Measurements from ENCODE around the gene HSBP1L1. TPM values are rescaled to one million over a fixed set of nuclear protein-coding genes. Genes with fewer than 3 reads are reported as not detected.

The HSBP1L1 gene
- total RNA-seq, 1 donor: 2.5 TPM

DNA sequence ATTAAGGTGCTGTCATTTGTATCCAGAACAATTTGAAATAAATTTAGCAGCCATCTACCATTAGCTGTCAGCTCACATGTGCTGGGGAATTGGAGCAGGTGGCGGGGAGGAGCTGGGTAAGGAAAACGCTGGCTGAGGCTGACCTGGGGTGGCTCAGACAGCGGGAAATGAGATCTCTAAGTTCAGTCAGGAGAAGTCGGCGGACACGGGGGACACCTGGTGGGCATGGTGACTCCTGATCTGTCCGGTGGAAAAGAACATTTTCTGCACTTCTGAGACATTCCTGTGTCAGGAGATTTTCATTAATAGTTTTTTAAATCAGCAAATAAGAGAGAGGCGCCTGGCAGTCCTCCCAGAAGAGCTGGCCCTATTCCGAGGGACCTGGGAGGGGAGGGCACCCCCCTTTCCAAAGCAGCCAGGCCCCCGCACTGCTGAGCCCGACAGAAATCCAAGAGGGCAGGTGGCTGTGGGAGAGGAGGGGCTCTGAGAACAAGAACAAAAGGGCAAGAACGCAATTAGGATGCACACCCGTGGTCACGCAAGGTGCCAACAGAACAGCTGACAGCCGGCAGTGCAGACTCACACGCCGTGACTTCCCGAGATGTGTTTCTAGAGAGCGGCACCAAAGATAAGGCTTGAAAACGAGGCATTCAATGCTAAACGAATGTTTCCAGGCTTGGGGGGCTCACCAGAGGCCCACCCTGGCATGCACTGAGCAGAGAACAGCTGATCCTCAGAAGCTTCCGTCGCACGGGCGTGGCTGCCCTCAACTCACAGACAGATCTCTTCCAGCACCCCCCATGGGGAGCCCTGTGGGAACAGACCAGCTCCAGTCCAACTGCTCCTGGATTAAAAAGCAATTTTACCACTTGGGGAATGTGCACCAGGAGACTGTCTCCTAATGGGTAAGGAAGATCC is 39.4 kb upstream of the HSBP1L1 start:
- TF ChIP-seq, protein P1, sequence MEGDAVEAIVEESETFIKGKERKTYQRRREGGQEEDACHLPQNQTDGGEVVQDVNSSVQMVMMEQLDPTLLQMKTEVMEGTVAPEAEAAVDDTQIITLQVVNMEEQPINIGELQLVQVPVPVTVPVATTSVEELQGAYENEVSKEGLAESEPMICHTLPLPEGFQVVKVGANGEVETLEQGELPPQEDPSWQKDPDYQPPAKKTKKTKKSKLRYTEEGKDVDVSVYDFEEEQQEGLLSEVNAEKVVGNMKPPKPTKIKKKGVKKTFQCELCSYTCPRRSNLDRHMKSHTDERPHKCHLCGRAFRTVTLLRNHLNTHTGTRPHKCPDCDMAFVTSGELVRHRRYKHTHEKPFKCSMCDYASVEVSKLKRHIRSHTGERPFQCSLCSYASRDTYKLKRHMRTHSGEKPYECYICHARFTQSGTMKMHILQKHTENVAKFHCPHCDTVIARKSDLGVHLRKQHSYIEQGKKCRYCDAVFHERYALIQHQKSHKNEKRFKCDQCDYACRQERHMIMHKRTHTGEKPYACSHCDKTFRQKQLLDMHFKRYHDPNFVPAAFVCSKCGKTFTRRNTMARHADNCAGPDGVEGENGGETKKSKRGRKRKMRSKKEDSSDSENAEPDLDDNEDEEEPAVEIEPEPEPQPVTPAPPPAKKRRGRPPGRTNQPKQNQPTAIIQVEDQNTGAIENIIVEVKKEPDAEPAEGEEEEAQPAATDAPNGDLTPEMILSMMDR (IDR thresholded peaks at IDR 0.05; ENCODE audit: insufficient read depth, low read length): no peak
- H3K4me3 ChIP-seq (ENCODE audit: low read depth, low read length): no peak overlapping the region
- no peak for DNase-seq (ENCODE audit: low read depth)

DNA sequence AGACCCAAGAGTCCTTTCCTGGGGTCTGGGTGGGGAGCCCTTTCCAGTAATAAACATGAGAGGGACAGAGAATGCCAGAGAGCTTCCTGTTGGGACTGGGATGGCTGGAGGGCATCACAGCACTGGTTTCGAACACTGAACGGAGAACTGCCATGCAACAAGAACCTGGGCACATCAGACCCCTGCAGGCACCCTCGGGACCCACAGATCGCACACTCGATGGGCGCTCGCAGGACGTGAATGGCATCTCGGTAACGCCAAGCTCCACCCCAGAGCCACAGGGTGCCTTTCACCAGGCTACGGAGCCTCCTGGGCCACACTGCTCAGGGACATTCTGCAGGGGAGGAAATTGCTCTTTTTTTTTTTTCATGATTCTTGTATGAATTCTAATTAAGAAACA is 38.1 kb upstream of the HSBP1L1 start:
- no peak for DNase-seq (ENCODE audit: low read depth)
- TF ChIP-seq, protein P1 (IDR thresholded peaks at IDR 0.05; ENCODE audit: insufficient read depth, low read length): no peak
- H3K4me3 ChIP-seq (ENCODE audit: low read depth, low read length): no peak overlapping the region

DNA sequence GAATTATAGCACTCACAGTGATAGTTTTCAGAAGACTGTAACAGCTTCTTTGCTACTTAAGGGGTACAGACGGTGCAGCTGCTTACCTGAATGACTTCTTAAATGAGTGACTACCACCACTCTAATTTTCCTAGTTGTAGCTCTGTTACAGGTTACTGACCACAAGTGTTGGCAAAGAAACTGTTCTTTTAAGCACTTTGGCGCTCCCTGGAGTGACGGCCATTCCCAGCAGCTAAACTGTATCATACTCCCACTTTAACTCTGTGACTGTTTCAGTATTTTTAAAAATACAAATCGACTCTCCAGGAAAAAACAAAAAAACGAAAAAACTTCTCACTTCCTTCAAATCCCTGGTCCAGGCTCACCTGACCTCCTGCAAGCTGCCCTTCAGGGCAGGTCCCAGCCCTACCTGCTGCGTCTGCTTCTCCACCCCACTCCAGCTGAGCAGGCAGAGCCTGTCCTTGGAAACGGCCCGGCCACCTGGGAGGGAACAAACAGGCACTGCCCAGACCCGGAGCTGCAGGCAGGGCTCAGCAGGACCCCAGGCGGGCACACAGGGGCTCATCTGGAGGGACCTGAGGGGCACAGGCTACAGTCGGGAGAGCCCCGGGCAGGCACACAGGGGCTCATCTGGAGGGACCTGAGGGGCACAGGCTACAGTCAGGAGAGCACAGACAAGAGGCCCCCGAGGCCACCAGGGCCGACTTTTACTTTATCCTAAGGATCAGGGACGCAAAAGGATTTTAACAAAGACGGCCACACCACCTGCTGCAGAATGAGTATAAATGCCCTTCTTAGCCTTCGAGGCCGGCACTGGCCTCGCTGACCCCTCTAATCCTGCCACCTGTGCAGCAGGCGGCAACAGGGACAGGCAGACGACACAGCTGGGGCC is 37.5 kb upstream of the HSBP1L1 start:
- H3K4me3 ChIP-seq (ENCODE audit: low read depth, low read length): no peak overlapping the region
- TF ChIP-seq, protein P1 (IDR thresholded peaks at IDR 0.05; ENCODE audit: insufficient read depth, low read length): no peak
- DNase-seq (ENCODE audit: low read depth): no peak

DNA sequence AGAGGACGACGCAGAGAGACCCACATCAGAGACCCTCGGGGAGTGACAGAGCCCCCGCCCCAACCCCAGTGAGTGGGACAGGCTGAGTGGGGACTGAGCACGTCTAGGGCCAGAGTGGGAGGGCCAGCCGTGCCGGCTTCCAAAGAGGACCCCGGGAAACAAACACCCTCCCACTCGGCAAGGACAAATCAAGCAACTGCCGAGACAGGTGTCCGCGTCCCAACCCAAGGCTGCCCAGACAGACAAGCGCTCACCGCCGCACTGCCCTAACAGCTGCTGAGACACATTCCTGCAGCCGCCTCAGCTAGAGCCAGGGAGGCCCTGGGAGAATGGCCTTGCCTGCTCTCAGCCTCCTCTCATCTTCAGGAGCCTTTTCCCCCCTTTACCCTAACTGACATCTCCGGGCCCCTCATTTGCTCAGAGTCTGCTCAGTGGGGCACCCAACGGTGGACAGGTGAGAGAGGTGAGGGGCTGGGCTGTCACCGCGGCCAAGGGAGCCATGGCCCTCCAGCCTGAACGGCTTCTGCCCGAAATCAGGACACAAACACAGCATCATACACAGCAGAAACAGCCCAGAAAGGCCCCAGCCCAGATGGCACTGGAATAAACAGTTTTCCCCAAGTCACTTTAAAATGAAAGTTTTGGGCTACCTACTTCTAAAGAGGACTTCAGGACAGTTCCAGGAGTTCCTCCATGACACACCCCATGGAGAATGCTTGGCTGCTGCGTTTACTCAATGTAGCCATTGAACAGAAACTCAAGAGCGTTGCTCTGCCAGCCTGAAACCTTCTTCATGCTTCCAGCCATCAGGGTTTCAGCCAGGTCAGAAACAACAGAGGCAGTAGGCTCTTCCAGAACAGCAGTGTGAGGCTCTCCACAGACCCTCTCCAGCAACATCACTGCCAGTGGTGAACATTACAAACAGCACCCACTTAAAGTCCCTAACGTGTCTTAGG is 36.6 kb upstream of the HSBP1L1 start:
- H3K4me3 ChIP-seq (ENCODE audit: low read depth, low read length): no peak overlapping the region
- no peak for DNase-seq (ENCODE audit: low read depth)
- TF ChIP-seq, protein P1 (IDR thresholded peaks at IDR 0.05; ENCODE audit: insufficient read depth, low read length): no peak

DNA sequence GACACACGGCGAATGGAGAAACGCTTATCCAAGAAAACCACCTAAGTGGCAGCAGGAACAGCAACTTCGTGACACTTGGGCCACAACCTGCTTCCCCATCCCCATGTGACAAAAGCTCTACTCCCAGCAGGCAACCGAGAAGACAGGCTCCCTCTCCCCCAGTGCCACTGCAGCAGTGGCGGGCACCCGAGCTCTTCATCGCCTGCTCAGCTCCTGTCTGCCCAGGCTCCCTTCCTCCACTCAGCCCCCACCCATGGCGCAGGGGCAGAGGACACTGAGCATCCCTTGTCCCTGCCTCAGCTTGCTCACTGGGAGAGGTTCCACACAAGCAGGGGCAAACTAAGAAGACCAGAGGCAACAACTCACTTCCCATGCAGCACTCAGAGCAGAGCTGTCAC is 35.9 kb upstream of the HSBP1L1 start:
- H3K4me3 ChIP-seq (ENCODE audit: low read depth, low read length): no peak overlapping the region
- DNase-seq (ENCODE audit: low read depth): no peak
- TF ChIP-seq, protein P1 (IDR thresholded peaks at IDR 0.05; ENCODE audit: insufficient read depth, low read length): no peak
